Sigmoid colon (tissue), 7 donors: ENCODE measurements around the gene CDH13. TPM values are rescaled to one million over a fixed set of nuclear protein-coding genes. Genes with fewer than 3 reads are reported as not detected.

ENCODE experiments used
- DNase-seq: peaks from one replicate; pipeline ENCODE4 v3.0.0-alpha.2; 2019
- H3K27ac ChIP-seq, 4 donors: fragments of 200-600 bp; sonication (generic); one replicate each; pipeline ENCODE4 v1.5.1; 2016 to 2019; ENCODE audit warnings: mild to moderate bottlenecking in 1 of 4
- H3K27me3 ChIP-seq, 3 donors: fragments of 200-600 bp; sonication (generic); one replicate each; pipeline ENCODE4 v1.5.1; 2019; ENCODE audit warnings: mild to moderate bottlenecking in 1 of 3
- H3K36me3 ChIP-seq, 4 donors: fragments of 200-600 bp; sonication (generic); one replicate each; pipeline ENCODE4 v1.5.1; 2016 to 2019
- H3K4me1 ChIP-seq, 4 donors: fragments of 200-600 bp; sonication (generic); one replicate each; pipeline ENCODE4 v1.5.1; 2017 to 2019
- H3K4me3 ChIP-seq, 4 donors: fragments of 200-600 bp; sonication (generic); one replicate each; pipeline ENCODE4 v1.5.1; 2017 to 2019; ENCODE audit warnings: mild to moderate bottlenecking in 2 of 4, moderate library complexity in 1 of 4
- H3K9me3 ChIP-seq, 4 donors: fragments of 200-600 bp in 3 of 4; sonication (generic) in 3 of 4; one replicate each; pipeline versions ENCODE4 v1.5.1 to v1.6.1; 2013 to 2019
- CTCF ChIP-seq, 4 experiments: fragments of 450-650 bp in 3 of 4; fragments of 200-600 bp in 1 of 4; IDR thresholded peaks; one replicate each; pipeline ENCODE4 v1.5.1; 2016 to 2019; ENCODE audit warnings: antibody characterized with exemption in 4 of 4, mild to moderate bottlenecking in 3 of 4, moderate library complexity in 2 of 4
- EP300 ChIP-seq, 4 donors: sonication (generic); formaldehyde crosslinking; IDR thresholded peaks; one replicate each; pipeline ENCODE4 v1.6.1; 2017; ENCODE audit warnings: antibody characterized with exemption in 4 of 4
- POLR2A ChIP-seq, 2 donors: fragments of 450-650 bp; IDR thresholded peaks; one replicate each; pipeline ENCODE4 v1.6.1; 2016; ENCODE audit warnings: antibody characterized with exemption in 2 of 2, mild to moderate bottlenecking in 2 of 2, moderate library complexity in 2 of 2
- POLR2AphosphoS5 ChIP-seq, 4 donors: sonication (generic); formaldehyde crosslinking; IDR thresholded peaks; one replicate each; pipeline ENCODE4 v1.6.1; 2017; ENCODE audit warnings: antibody characterized with exemption in 4 of 4
- WGBS, 2 donors: extraction: QIAGEN DNeasy Blood & Tissue Kit; methylation state at CpG; one replicate each; pipeline ENCODE4 v1.1.7; 2013; 5-methylcytosine and 5-hydroxymethylcytosine counted together
- intact Hi-C: fragments of 100-400 bp; cut with DNase I; formaldehyde crosslinking; loops from one replicate; pipeline ENCODE4 v1.15.1; 2023
- polyA plus RNA-seq, 3 donors: library from polyadenylated mRNA; stranded (reverse); fragments of 200-250 nt; gene quantifications; one replicate each; pipeline ENCODE4 v1.2.3, GENCODE V29; 2013
- total RNA-seq, 4 donors: library from RNA; depleted of rRNA; stranded (reverse); fragments of >200 nt; gene quantifications; one replicate each; pipeline ENCODE4 v1.1.0, GENCODE V29; 2016
- donor health status: healthy with polysubstance abuse.
- donor health status: Bipolar disorder and iron deficiency.
- donor health status: healthy.

The CDH13 gene
- total and polyA plus RNA-seq, 7 donors: 0.60 to 17.6 (median 11.8) TPM

DNA sequence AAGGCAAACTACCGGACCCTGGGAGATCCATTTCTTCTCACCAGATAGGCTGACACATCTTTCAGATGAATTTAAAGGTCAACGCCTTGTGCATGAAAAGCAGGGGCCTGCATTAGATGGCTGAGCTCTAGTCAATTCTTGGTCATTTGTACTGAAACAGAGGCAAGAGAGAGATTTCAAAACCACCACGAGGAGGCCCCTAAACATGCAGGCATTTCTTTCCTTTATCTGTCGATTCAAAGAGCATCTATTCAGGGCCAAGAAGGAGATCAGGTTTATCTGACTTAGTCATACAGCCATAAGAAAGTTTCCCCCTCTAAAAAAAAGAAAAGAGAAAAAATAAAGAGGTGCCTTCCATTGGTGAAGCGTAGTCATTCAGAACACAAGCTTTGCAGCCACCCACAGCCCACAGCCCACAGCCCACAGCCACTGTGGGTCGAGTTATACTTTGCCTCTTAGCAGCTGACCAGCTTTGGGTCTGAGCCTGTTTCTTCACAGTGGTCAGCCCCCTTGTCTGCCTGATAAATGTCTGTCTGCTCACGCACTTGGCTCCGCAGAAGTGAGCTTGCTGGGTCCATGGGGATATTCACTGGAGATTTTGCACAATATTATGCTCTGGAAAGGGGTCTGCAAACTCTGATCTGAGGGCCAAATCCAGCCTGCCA is 207.5 kb downstream of the CDH13 start:
- Histone ChIP-seq H3K4me1 (no peaks in the 10 kb centered on the region), H3K36me3 (no peaks in the 10 kb centered on the region), H3K27me3 (no peaks in the 10 kb centered on the region), H3K9me3 (no peaks in the 10 kb centered on the region), H3K4me3 (no peak overlapping the region), H3K27ac (no peak overlapping the region)
- intact Hi-C loops: no loop called here
- TF ChIP-seq CTCF (IDR thresholded peaks at IDR 0.05) (no peak), EP300 (IDR thresholded peaks at IDR 0.05) (no peak), POLR2AphosphoS5 (IDR thresholded peaks at IDR 0.05) (no peak), POLR2A (IDR thresholded peaks at IDR 0.05) (no peak)
- 82 to 85% methylated on average over 8 of the region's 8 CpGs for WGBS, 2 donors
- DNase-seq: no peak

DNA sequence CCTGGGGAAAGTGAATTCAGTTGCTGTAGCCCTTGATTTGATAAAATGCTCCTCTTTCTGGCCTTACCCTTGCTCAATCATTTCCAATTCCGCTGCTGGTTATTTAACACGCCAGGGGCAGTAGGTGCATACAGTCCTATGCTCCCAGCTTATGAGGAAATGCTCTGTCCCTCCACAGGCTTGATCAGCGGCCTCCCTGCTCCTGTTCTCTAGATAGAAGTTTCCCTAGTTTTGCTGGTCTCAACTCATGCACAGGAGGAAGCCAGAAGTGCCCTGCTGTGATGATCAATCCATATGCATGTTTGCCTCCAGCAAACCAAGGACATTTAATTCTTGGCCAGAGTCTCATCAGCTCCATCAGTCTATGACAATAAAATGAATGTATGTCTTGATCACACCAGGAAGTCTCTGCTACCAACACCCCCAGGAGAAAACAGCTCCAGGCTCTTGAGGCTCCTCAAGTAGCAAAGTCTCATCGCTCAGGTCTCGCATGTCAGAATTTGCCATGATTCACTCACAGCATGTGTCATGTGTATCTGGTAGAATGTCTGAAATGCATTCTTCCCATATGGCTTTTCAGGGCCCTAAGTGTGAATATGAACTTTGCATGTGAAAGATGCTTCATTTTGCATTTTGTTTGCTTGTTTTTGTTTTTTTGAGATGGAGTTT is 208.9 kb downstream of the CDH13 start:
- TF ChIP-seq CTCF (IDR thresholded peaks at IDR 0.05) (no peak), POLR2A (IDR thresholded peaks at IDR 0.05) (no peak), POLR2AphosphoS5 (IDR thresholded peaks at IDR 0.05) (no peak), EP300 (IDR thresholded peaks at IDR 0.05) (no peak)
- intact Hi-C loops: no loop called here
- 88 to 89% methylated on average over 5 of the region's 5 CpGs for WGBS, 2 donors

DNA sequence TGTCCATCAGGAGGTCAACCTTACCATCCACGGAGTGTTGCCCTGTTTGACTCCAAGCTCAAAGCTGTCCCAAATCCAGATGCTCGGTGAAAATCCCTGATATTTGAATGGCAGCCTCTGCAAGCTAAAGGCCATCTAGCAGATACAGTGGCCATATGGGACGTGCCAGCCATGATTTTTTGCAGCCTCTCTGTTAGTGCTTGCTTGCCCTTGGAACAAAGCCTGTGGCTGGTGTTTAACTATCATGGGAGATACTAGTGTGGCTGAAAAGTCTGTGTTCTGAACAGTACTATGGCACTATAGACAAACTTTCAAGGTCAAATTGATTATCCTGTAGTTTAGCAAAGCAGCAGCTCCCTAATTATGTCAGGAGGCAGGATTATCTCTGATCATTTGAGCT is 214.3 kb downstream of the CDH13 start:
- Histone ChIP-seq H3K4me3 (no peak overlapping the region), H3K9me3 (no peaks in the 10 kb centered on the region), H3K4me1 (no peaks in the 10 kb centered on the region), H3K27me3 (no peaks in the 10 kb centered on the region), H3K27ac (no peak overlapping the region), H3K36me3 (no peaks in the 10 kb centered on the region)
- intact Hi-C loops: no loop called here
- 82 to 86% methylated on average over 3 of the region's 3 CpGs for WGBS, 2 donors
- TF ChIP-seq CTCF (IDR thresholded peaks at IDR 0.05): no peak
- no peak for TF ChIP-seq POLR2A (IDR thresholded peaks at IDR 0.05)
- no peak for TF ChIP-seq POLR2AphosphoS5 (IDR thresholded peaks at IDR 0.05)
- no peak for TF ChIP-seq EP300 (IDR thresholded peaks at IDR 0.05)
- no peak for DNase-seq

More for the DNA sequence above, 208.9 kb downstream of the CDH13 start:
- H3K36me3 ChIP-seq: no peaks in the 10 kb centered on the region
- H3K4me1 ChIP-seq: no peaks in the 10 kb centered on the region
- no peak for DNase-seq
- H3K27me3 ChIP-seq: no peaks in the 10 kb centered on the region
- H3K4me3 ChIP-seq: no peak overlapping the region
- no peak overlapping the region for H3K27ac ChIP-seq
- H3K9me3 ChIP-seq: no peaks in the 10 kb centered on the region

- no peak overlapping the region for H3K27ac ChIP-seq
- intact Hi-C loops: no loop called here
- H3K4me1 ChIP-seq: no peaks in the 10 kb centered on the region
- DNase-seq: no peak
- TF ChIP-seq POLR2AphosphoS5 (IDR thresholded peaks at IDR 0.05) (no peak), POLR2A (IDR thresholded peaks at IDR 0.05) (no peak), EP300 (IDR thresholded peaks at IDR 0.05) (no peak), CTCF (IDR thresholded peaks at IDR 0.05) (no peak)
- H3K9me3 ChIP-seq: no peaks in the 10 kb centered on the region
- no peaks in the 10 kb centered on the region for H3K27me3 ChIP-seq
- 79 to 87% methylated on average over 5 of the region's 5 CpGs for WGBS, 2 donors
- no peaks in the 10 kb centered on the region for H3K36me3 ChIP-seq
- H3K4me3 ChIP-seq: no peak overlapping the region
Measured at GRCh38 chr16:82843606-82844271, 217.0 kb downstream of the CDH13 start.
